Measurements from ENCODE around the gene DNAH2. TPM values are rescaled to one million over a fixed set of nuclear protein-coding genes. Genes with fewer than 3 reads are reported as not detected.

The DNAH2 gene
- polyA plus RNA-seq, 1 of the 3 experiments (the other 2 are of a cell fraction): 0.13 TPM

GRCh38 chr17:7833011-7833794 is 115.7 kb downstream of the DNAH2 start:
- Histone ChIP-seq H3K4me1 (ENCODE audit: control insufficient read depth in 1 of 2, insufficient read depth in 2 of 2, low read depth in 1 of 2, low read length in 1 of 2) (peaks cover 5 to 9% of the 10 kb centered on the region in 2 experiments; a peak in 3 of 4 replicates), H4K20me1 (ENCODE audit: insufficient read depth) (no peaks in the 10 kb centered on the region), H3K4me2 (peak overlapping the region; percentile 99), H3K9me2 (no peaks in the 10 kb centered on the region), H3K27ac (ENCODE audit: low read depth in 2 of 2, low read length in 1 of 2) (peak overlapping the region; percentile 54 to 99; a peak in 1 of 4 replicates), H3K79me2 (ENCODE audit: insufficient read depth) (peaks cover 15% of the 10 kb centered on the region), H3F3A (replicated peaks; ENCODE audit: insufficient read depth) (peaks cover 20% of the 10 kb centered on the region), H2AFZ (ENCODE audit: low read depth) (peak overlapping the region; percentile 67; the same call in 1 of the 2 replicates), H3K27me3 (ENCODE audit: insufficient read depth) (peaks cover 7% of the 10 kb centered on the region), H3K36me3 (replicated peaks in 1 of 2; ENCODE audit: control insufficient read depth in 1 of 2, insufficient read depth in 2 of 2, low read length in 1 of 2) (no peaks in the 10 kb centered on the region), H3K4me3 (ENCODE audit: low read depth in 2 of 2, low read length in 1 of 2) (peak overlapping the region; percentile 76 to 90; a peak in 3 of 4 replicates), H3K9me3 (no peaks in the 10 kb centered on the region), H3K9ac (no peak overlapping the region; the same call in 1 of the 2 replicates)
- ChIA-PET POLR2A (interaction anchor here (0.9 to 3.2 kb wide), 6 partner anchors 9 to 146 kb away, joined by 3 to 19 read pairs (median 4); partner anchors contain the start of genes NAA38 and TP53), CTCF (interaction anchor here (0.6 to 6.5 kb wide), 15 partner anchors 10 to 325 kb away, joined by 3 to 79 read pairs (median 3); partner anchors contain the start of genes CYB5D1, NAA38 and TMEM88)
- no peak for DNase-seq
- TF ChIP-seq SMC3 (IDR thresholded peaks at IDR 0.05; ENCODE audit: low read depth, low read length): no peak
- no peak for TF ChIP-seq EP300 (IDR thresholded peaks at IDR 0.05; ENCODE audit: borderline replicate concordance in 1 of 2, low read depth in 1 of 2, low read length in 1 of 2)
- TF ChIP-seq ELF1 (IDR thresholded peaks at IDR 0.05): no peak
- TF ChIP-seq YY1 (IDR thresholded peaks at IDR 0.05; ENCODE audit: low read depth): no peak
- no peak for TF ChIP-seq FOSL2 (IDR thresholded peaks at IDR 0.05; ENCODE audit: borderline replicate concordance, low read depth)
- TF ChIP-seq POLR2AphosphoS5 (IDR thresholded peaks at IDR 0.05; ENCODE audit: low read depth, low read length): no peak
- TF ChIP-seq MAX (IDR thresholded peaks at IDR 0.05; ENCODE audit: low read depth): no peak
- no peak for TF ChIP-seq PBX3 (IDR thresholded peaks at IDR 0.05)
- TF ChIP-seq FOXJ3 (CRISPR knock-in tag; IDR thresholded peaks at IDR 0.05): no peak
- 65% methylated on average over 15 of the region's 19 CpGs for WGBS (ENCODE audit: low lambda C conversion rate)

GRCh38 chr17:7833795-7834541 is 116.4 kb downstream of the DNAH2 start, which contains the start of gene KDM6B:
TSS of gene KDM6B (plus strand) at chr17:7834217. CDS start at chr17:7845555, 11,338 bp downstream.
- Histone ChIP-seq H2AFZ (ENCODE audit: low read depth) (peak within 1 kb of the TSS; percentile 94), H3K9me2 (no peaks in the 10 kb centered on the region), H3K27ac (ENCODE audit: low read depth in 2 of 2, low read length in 1 of 2) (peak within 1 kb of the TSS; percentile 96 to 99), H3K9ac (peak within 1 kb of the TSS; percentile 92), H3K4me2 (peak within 1 kb of the TSS; percentile 99), H3K79me2 (ENCODE audit: insufficient read depth) (peaks cover 21% of the 10 kb centered on the region), H3K4me1 (ENCODE audit: control insufficient read depth in 1 of 2, insufficient read depth in 2 of 2, low read depth in 1 of 2, low read length in 1 of 2) (peaks cover 9 to 14% of the 10 kb centered on the region in 2 experiments; a peak in 3 of 4 replicates), H3K27me3 (ENCODE audit: insufficient read depth) (peaks cover 7% of the 10 kb centered on the region), H3F3A (replicated peaks; ENCODE audit: insufficient read depth) (peaks cover 20% of the 10 kb centered on the region), H4K20me1 (ENCODE audit: insufficient read depth) (peaks cover 6% of the 10 kb centered on the region; the same call in 1 of the 2 replicates), H3K36me3 (replicated peaks in 1 of 2; ENCODE audit: control insufficient read depth in 1 of 2, insufficient read depth in 2 of 2, low read length in 1 of 2) (no peaks in the 10 kb centered on the region), H3K9me3 (no peaks in the 10 kb centered on the region), H3K4me3 (ENCODE audit: low read depth in 2 of 2, low read length in 1 of 2) (peak within 1 kb of the TSS; percentile 76 to 90)
- peak; percentile 89 for DNase-seq
- CTCF ChIA-PET: interaction anchor here (0.7 to 6.5 kb wide), 27 partner anchors 10 to 245 kb away, joined by 3 to 79 read pairs (median 4); partner anchors contain the start of genes CHD3, CYB5D1, DNAH2 and NAA38
- WGBS (ENCODE audit: low lambda C conversion rate): 1% methylated on average over 31 of the region's 49 CpGs
- POLR2A ChIA-PET: interaction anchor here (0.9 to 3.2 kb wide), 7 partner anchors 9 to 147 kb away, joined by 4 to 19 read pairs (median 5); partner anchors contain the start of genes CYB5D1, NAA38 and TP53
- peak; percentile 15; the same call in 1 of the 2 replicates for TF ChIP-seq SIN3A (IDR thresholded peaks at IDR 0.05; ENCODE audit: borderline replicate concordance, low read depth, low read length)
- TF ChIP-seq CTCF (IDR thresholded peaks at IDR 0.05): no peak
- TF ChIP-seq JUND (IDR thresholded peaks at IDR 0.05): no peak
- no peak for TF ChIP-seq YY1 (IDR thresholded peaks at IDR 0.05; ENCODE audit: low read depth)

All from SK-N-SH (cell line).